Breast epithelium (tissue), 4 donors: Measurements from ENCODE around the gene ZNF22. TPM values are rescaled to one million over a fixed set of nuclear protein-coding genes. Genes with fewer than 3 reads are reported as not detected.

Source experiments
- DNase-seq, 2 donors: peaks; one replicate each; pipeline ENCODE4 v3.0.0-alpha.2; 2019; ENCODE audit warnings: low spot score in 2 of 2
- H3K27ac ChIP-seq, 2 donors: fragments of 200-600 bp; sonication (generic) in 1 of 2; one replicate each; pipeline ENCODE4 v1.5.1; 2016 to 2019; ENCODE audit warnings: mild to moderate bottlenecking in 1 of 2
- H3K27me3 ChIP-seq, 2 donors: fragments of 200-600 bp; sonication (generic) in 1 of 2; one replicate each; pipeline versions ENCODE4 v1.5.1 to v1.6.0; 2017 to 2019; ENCODE audit warnings: control low read depth in 1 of 2, mild to moderate bottlenecking in 1 of 2
- H3K36me3 ChIP-seq: fragments of 200-600 bp; one replicate; pipeline ENCODE4 v1.5.1; 2019
- H3K4me1 ChIP-seq, 2 donors: fragments of 200-600 bp; sonication (generic); one replicate each; pipeline ENCODE4 v1.5.1; 2016 to 2019; ENCODE audit warnings: control low read depth in 1 of 2
- H3K4me3 ChIP-seq, 3 donors: fragments of 200-600 bp; sonication (generic); 1 replicate in 2 of 3; 2 replicates in 1 of 3; pipeline ENCODE4 v1.5.1; 2016 to 2019; ENCODE audit warnings: mild to moderate bottlenecking in 3 of 3, moderate library complexity in 2 of 3
- H3K9me3 ChIP-seq, 2 donors: fragments of 200-600 bp; sonication (generic) in 1 of 2; one replicate each; pipeline ENCODE4 v1.5.1; 2016 to 2019; ENCODE audit warnings: control low read depth in 1 of 2
- POLR2A ChIP-seq: fragments of 450-650 bp; IDR thresholded peaks from one replicate; pipeline ENCODE4 v1.6.1; 2016; ENCODE audit warnings: antibody characterized with exemption, mild to moderate bottlenecking, moderate library complexity
- POLR2AphosphoS5 ChIP-seq, 3 donors: sonication (generic); formaldehyde crosslinking; IDR thresholded peaks; one replicate each; pipeline ENCODE4 v1.6.1; 2017; ENCODE audit warnings: antibody characterized with exemption in 3 of 3
- intact Hi-C: fragments of 100-400 bp; cut with DNase I; formaldehyde crosslinking; loops from one replicate; pipeline ENCODE4 v1.15.1; 2023; ENCODE audit warnings: low total_unique reads
- total RNA-seq, 3 donors: library from RNA; depleted of rRNA; stranded (reverse); fragments of >200 nt; gene quantifications; one replicate each; pipeline ENCODE4 v1.1.0, GENCODE V29; 2016
- TF ChIP-seq, protein P1 (sequence below), 3 donors: fragments of 450-650 bp; IDR thresholded peaks; one replicate each; pipeline ENCODE4 v1.5.1; 2016 to 2017; ENCODE audit warnings: antibody characterized with exemption in 3 of 3, mild to moderate bottlenecking in 3 of 3, moderate library complexity in 3 of 3

ZNF22 gene
- total RNA-seq, 3 donors from 2014 or later = 32.0 to 54.1 (median 34.2) TPM

DNA sequence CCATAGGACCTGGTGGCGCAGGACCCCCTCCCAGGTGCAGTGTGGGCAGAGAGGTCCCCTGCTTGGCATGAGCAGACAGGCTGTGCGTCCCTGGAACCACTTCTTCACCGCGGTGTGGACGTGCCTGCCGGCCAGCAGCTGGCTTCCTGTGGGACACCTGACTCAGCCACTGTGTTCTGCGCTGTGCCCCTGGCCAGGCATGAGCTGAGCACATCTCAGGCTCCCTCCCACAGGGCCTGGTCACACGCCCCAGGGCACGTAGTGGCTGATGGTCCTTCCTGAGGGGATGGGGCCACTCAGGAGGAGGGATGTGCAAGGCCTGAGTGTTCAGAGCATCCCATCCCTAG is 18.6 kb upstream of the ZNF22 start:
- peak overlapping the region in 1 of 3 donors; percentile 26 for H3K4me3 ChIP-seq
- TF ChIP-seq POLR2AphosphoS5 (IDR thresholded peaks at IDR 0.05) (no peak), POLR2A (no peak)
- TF ChIP-seq, protein P1, sequence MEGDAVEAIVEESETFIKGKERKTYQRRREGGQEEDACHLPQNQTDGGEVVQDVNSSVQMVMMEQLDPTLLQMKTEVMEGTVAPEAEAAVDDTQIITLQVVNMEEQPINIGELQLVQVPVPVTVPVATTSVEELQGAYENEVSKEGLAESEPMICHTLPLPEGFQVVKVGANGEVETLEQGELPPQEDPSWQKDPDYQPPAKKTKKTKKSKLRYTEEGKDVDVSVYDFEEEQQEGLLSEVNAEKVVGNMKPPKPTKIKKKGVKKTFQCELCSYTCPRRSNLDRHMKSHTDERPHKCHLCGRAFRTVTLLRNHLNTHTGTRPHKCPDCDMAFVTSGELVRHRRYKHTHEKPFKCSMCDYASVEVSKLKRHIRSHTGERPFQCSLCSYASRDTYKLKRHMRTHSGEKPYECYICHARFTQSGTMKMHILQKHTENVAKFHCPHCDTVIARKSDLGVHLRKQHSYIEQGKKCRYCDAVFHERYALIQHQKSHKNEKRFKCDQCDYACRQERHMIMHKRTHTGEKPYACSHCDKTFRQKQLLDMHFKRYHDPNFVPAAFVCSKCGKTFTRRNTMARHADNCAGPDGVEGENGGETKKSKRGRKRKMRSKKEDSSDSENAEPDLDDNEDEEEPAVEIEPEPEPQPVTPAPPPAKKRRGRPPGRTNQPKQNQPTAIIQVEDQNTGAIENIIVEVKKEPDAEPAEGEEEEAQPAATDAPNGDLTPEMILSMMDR (IDR thresholded peaks at IDR 0.05) = no peak
- H3K36me3 ChIP-seq = no peaks in the 10 kb centered on the region
- peaks cover 16 to 23% of the 10 kb centered on the region in 2 donors for H3K4me1 ChIP-seq
- peak overlapping the region; percentile 95 for H3K27ac ChIP-seq
- no peaks in the 10 kb centered on the region for H3K9me3 ChIP-seq
- H3K27me3 ChIP-seq = no peaks in the 10 kb centered on the region
- DNase-seq = no peak
- intact Hi-C loops = no loop called here

DNA sequence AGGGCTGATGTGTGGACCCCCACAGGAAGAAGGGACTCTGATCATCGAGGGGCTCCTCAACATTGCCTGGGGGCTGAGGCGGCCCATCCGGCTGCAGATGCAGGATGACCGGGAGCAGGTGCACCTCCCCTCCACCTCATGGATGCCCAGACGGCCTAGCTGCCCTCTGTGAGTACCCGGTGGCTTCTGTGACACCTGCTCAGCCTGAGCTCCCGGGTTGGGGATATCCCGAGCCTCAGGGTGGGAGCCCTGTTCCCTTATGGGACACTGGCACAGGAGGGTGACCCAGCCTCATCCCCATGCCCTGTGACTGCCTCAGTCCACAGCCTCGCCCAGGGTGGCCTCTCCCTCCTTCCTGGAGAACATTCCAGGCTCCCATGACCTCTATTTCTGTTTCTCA is 18.2 kb upstream of the ZNF22 start:
- Histone ChIP-seq H3K36me3 (no peaks in the 10 kb centered on the region), H3K27me3 (no peaks in the 10 kb centered on the region), H3K27ac (peak overlapping the region; percentile 95), H3K4me3 (no peak overlapping the region), H3K4me1 (peaks cover 16 to 23% of the 10 kb centered on the region in 2 donors), H3K9me3 (no peaks in the 10 kb centered on the region)
- TF ChIP-seq POLR2AphosphoS5 (IDR thresholded peaks at IDR 0.05) = no peak
- TF ChIP-seq, protein P1 (IDR thresholded peaks at IDR 0.05) = no peak
- no peak for TF ChIP-seq POLR2A
- DNase-seq = no peak
- intact Hi-C loops = no loop called here

DNA sequence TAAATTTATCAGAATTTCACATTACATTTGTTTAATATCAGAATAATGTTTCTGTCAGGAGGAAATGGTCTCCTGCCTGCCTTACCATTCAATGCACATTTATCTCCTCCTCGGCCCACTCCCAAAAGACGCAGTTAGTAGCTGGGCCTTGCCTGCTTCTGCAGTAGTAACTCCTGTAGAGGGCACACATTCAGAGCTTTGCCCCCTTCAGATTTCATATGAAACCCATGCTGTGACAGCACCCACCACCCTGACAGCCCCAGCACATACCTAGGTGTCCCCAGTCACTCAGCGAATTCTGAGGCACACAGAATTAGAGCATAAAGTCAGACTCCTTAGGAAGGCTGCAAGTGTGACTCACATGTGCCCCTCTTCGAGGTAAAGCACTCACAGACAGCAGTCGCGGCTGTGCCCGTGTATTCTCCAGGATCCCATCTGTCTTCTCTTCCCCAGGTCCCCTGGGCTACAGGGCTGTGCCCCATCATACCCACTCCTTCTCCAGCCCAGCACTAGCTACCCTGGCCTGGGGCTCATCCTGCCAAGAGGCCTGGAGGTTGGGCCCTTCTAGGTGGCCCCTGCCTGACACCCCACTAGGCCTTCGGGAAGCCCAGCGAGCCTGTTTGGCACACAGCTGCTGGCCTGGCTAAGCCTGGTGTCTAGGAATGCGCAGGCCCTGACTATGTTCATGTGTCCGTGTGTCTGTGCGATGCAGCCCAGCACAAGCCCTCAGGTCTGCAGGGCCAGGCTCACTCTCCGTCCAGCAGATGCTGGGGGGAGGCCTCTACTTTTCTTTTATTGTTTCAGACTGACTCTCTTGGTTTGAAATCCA is 17.4 kb upstream of the ZNF22 start:
- DNase-seq = no peak

DNA sequence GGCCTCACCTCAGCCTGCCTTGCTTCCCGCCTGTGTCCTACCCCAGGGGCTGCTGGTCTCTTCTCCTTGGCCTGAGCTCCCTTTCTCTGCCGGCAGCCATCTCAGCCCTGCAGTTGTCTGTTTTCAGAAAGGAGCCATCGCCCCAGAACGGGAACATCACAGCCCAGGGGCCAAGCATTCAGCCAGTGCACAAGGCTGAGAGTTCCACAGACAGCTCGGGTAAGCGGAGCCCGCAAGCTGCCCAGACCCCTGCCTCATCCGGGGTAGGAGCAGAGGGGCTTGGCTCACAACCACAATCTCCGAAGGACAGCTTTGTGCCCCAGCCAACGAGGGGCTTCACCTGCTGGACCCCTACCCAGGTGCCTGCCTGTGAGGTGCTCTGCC is 16.8 kb upstream of the ZNF22 start:
- H3K27me3 ChIP-seq = no peaks in the 10 kb centered on the region
- intact Hi-C loops = no loop called here
- H3K27ac ChIP-seq = peak overlapping the region in 1 of 2 donors; percentile 95
- H3K36me3 ChIP-seq = no peaks in the 10 kb centered on the region
- H3K9me3 ChIP-seq = no peaks in the 10 kb centered on the region
- DNase-seq = no peak
- H3K4me3 ChIP-seq = no peak overlapping the region
- H3K4me1 ChIP-seq = peaks cover 12 to 22% of the 10 kb centered on the region in 2 donors
- TF ChIP-seq POLR2AphosphoS5 (IDR thresholded peaks at IDR 0.05) (no peak), POLR2A (no peak)
- TF ChIP-seq, protein P1 (IDR thresholded peaks at IDR 0.05) = no peak

More for the DNA sequence above, 17.4 kb upstream of the ZNF22 start:
- TF ChIP-seq, protein P1 (IDR thresholded peaks at IDR 0.05) = no peak
- Histone ChIP-seq H3K27me3 (no peaks in the 10 kb centered on the region), H3K4me3 (no peak overlapping the region), H3K9me3 (no peaks in the 10 kb centered on the region), H3K36me3 (no peaks in the 10 kb centered on the region), H3K4me1 (peaks cover 16 to 23% of the 10 kb centered on the region in 2 donors), H3K27ac (peak overlapping the region in 1 of 2 donors; percentile 95)
- intact Hi-C loops = no loop called here

DNA sequence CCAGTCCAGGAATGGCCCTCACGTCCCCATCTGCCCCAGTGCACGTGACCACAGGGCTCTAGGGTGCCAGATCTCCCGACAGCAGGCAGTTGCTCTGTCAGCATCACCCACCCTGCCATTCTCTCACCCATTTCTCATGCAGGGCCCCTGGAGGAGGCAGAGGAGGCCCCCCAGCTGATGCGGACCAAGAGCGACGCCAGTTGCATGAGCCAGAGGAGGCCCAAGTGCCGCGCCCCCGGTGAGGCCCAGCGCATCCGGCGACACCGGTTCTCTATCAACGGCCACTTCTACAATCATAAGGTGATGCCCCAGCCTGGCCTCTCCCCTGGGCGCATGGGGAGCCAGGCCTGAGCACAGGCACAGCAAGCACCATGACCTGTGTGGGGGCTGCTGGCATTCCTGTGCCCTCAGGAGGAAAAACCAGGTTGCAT is 16.0 kb upstream of the ZNF22 start:
- H3K4me3 ChIP-seq = no peak overlapping the region
- no peak for TF ChIP-seq POLR2A
- TF ChIP-seq, protein P1 (IDR thresholded peaks at IDR 0.05) = no peak
- TF ChIP-seq POLR2AphosphoS5 (IDR thresholded peaks at IDR 0.05) = no peak
- H3K27me3 ChIP-seq = no peaks in the 10 kb centered on the region
- H3K36me3 ChIP-seq = no peaks in the 10 kb centered on the region
- no peak for DNase-seq
- peak overlapping the region in 1 of 2 donors; percentile 95 for H3K27ac ChIP-seq
- H3K9me3 ChIP-seq = no peaks in the 10 kb centered on the region
- intact Hi-C loops = no loop called here
- peaks cover 8 to 14% of the 10 kb centered on the region in 2 donors for H3K4me1 ChIP-seq
